ENCODE data around the gene PTPRT. TPM values are rescaled to one million over a fixed set of nuclear protein-coding genes. Genes with fewer than 3 reads are reported as not detected.

Gene PTPRT
- total RNA-seq, 4 donors from 2014 or later: 0.57 to 2.0 (median 0.83) TPM

DNA sequence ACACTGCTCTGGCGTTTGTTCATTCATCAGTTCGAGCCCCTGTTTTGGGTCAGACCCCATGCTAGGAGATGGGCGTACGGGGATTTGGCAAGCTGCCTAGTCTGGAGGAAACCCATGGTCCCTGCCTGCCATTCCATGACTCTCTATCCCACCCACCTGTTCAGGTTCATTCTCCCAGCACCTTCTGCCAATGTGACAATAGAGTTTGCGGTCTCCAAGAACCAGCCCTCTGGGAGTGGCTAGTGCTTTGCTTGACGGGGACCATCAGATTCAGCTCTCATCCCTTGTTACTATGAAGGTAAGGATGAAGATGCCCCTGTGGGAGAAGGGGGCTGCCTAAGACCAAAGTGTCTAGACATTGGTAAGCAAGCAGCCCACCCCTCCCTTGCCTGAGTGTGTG lies 345.0 kb downstream of the PTPRT start:
- TF ChIP-seq, protein P1, sequence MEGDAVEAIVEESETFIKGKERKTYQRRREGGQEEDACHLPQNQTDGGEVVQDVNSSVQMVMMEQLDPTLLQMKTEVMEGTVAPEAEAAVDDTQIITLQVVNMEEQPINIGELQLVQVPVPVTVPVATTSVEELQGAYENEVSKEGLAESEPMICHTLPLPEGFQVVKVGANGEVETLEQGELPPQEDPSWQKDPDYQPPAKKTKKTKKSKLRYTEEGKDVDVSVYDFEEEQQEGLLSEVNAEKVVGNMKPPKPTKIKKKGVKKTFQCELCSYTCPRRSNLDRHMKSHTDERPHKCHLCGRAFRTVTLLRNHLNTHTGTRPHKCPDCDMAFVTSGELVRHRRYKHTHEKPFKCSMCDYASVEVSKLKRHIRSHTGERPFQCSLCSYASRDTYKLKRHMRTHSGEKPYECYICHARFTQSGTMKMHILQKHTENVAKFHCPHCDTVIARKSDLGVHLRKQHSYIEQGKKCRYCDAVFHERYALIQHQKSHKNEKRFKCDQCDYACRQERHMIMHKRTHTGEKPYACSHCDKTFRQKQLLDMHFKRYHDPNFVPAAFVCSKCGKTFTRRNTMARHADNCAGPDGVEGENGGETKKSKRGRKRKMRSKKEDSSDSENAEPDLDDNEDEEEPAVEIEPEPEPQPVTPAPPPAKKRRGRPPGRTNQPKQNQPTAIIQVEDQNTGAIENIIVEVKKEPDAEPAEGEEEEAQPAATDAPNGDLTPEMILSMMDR (IDR thresholded peaks at IDR 0.05; ENCODE audit: low read depth): no peak

DNA sequence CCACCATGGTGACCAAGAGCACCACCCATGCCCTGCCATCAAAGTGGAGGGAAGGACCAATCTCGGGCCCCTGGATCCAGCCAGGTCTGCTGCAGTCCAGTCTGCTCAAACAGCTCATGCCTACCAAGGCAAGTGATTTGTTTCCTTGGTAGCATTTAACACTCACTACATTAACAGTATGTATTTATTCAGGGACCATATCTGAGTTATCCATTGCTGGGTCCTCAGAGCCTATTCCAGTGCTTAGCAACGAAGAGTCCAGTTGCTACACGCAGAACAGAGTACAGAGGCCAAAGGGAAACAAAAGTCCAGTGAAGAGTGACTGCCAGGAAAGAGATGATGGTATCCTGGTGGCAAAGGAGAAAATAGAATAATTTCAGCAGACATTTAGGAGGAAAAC lies 352.2 kb downstream of the PTPRT start:
- TF ChIP-seq, protein P1 (IDR thresholded peaks at IDR 0.05; ENCODE audit: low read depth): no peak

DNA sequence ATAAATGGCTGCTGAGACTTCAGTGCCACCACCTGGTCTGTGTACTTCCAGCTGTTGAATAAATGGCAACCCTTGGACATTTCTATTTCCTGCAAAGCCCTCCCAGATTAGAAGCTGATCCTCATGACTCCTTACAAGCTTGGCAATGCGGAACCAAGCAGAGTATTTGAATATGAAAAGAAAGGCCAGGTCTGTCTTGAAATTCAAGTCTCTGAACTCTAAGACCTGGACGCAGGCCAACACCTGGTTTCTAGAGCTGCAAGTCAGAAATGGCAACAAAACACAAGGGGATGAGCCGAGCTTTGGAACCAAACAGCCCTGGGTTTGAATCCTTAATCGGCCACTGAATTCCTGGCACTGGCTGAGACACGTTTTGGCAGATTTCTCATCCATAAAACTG lies 353.4 kb downstream of the PTPRT start:
- TF ChIP-seq, protein P1 (IDR thresholded peaks at IDR 0.05; ENCODE audit: low read depth): no peak

DNA sequence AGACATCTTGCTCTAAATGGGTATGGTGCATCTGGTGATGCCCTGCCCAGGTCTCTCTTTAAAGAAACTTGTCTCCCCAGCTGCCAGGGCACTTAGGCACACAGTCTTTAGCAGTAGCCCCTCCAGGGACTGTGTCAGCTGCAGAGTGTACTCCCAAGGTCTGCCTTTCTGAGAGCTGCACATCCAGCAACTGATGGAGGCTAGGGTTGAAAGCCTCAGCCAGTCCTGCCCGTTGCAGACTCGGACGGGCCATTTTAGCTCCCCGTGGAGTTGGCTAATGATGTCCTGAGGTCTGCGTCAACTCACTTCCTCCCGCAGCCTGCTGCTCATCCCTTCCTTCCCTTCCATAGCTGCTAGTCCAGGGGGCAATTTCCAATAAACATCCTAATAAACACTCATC lies 381.8 kb downstream of the PTPRT start:
- TF ChIP-seq, protein P1 (IDR thresholded peaks at IDR 0.05; ENCODE audit: low read depth): no peak

DNA sequence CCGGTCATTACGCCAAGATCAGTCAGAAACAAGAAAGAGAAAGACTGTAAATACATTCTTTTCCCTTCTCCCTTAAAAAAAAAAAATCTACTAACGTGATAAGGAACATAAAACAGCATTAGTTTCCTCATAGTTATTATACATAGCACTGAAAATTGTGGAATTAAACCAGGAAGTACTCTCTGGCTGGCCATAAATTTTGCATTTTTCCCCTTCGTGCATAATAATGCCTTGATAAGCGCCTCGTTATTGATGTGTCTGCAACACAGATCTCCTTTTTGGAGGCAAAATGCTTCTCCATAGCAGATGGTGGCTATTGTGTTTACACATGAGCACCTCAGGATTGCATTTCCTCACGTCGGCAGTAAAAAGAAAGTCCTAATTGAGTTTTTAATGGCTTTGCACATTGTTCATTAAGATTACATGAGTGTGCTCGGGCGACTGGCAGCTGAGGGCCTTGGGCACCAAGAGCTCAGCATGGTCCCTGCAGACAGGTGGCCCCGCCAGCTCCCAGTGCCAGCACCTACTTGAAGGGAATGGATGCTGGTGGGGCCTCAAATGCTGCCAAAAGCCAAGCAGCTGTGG lies 394.5 kb downstream of the PTPRT start:
- TF ChIP-seq, protein P1 (IDR thresholded peaks at IDR 0.05; ENCODE audit: low read depth): no peak

DNA sequence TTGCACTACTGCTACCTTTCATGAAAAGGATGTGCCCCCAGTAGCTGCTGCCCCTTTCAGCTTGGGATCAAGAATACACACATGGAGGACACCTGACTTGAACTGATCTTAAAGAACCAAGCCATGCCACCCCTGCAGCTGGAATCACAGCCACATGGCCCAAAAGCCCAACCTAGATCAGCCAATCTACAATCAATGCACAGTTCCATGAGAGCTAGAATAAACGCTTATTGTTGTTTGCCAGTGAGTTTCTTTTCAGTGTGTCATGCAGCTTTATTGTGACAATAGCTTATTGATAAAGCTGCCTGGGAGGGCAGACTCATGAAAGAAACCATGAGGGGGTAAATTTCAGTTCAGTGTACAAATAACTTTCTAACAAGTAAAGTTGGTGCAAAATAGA lies 397.7 kb downstream of the PTPRT start:
- TF ChIP-seq, protein P1 (IDR thresholded peaks at IDR 0.05; ENCODE audit: low read depth): no peak

DNA sequence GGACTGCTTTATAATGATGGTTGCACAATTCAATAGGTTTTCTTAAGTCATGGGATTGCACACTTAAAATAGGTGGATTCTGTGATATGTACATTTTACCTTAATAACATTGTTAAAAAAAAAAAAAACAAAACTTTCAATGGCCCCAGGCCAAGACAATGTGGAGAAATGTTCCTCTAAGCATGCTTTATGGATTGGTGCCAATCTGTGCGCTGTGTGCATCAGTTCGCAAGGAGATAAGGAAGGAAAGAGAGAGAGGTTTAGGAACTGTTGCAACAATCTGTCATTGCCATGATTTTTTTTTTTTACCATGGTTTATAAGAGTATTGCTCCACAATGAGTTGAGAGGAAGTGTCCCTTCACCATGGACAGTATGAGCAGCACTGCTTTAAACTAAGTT lies 399.6 kb downstream of the PTPRT start:
- TF ChIP-seq, protein P1 (IDR thresholded peaks at IDR 0.05; ENCODE audit: low read depth): no peak
